CD14-positive monocyte (primary cell): ENCODE data around the gene SLC25A19. TPM values are rescaled to one million over a fixed set of nuclear protein-coding genes. Genes with fewer than 3 reads are reported as not detected.
"Not testable (repeated sequence)": the region's sequence is repeated elsewhere in the genome, so short reads cannot be mapped to it uniquely, and the experiment has no call there.

Experiments
- DNase-seq, 3 donors: peaks; one replicate each; pipeline ENCODE4 v3.0.0-alpha.2; 2011 to 2022
- H2AFZ ChIP-seq: 2 replicates; pipeline ENCODE4 v1.6.0; 2012; ENCODE audit warnings: mild to moderate bottlenecking, low read depth, low read length, inconsistent platforms; ENCODE audit not compliant: insufficient read depth, poor library complexity, severe bottlenecking
- H3K27ac ChIP-seq, 2 donors: 1 replicate in 1 of 2; 2 replicates in 1 of 2; pipeline ENCODE4 v1.5.1; 2012 to 2013; ENCODE audit warnings: low read length in 2 of 2, control low read depth in 1 of 2, inconsistent platforms in 1 of 2, low read depth in 1 of 2, mild to moderate bottlenecking in 1 of 2
- H3K27me3 ChIP-seq, 2 donors: one replicate each; pipeline versions ENCODE4 v1.6.0 to v1.6.1; 2011 to 2013; ENCODE audit warnings: low read length in 2 of 2; ENCODE audit not compliant: control insufficient read depth in 2 of 2, insufficient read depth in 2 of 2
- H3K36me3 ChIP-seq, 2 donors: replicated peaks in 1 of 2; 1 replicate in 1 of 2; 2 replicates in 1 of 2; pipeline versions ENCODE4 v1.5.1 to v1.6.1; 2012 to 2013; ENCODE audit warnings: low read length in 2 of 2, control low read depth in 1 of 2, inconsistent platforms in 1 of 2, mild to moderate bottlenecking in 1 of 2; ENCODE audit not compliant: insufficient read depth in 2 of 2, control insufficient read depth in 1 of 2
- H3K4me1 ChIP-seq, 2 donors: 1 replicate in 1 of 2; 2 replicates in 1 of 2; pipeline versions ENCODE4 v1.5.1 to v1.6.1; 2012 to 2013; ENCODE audit warnings: low read length in 2 of 2, control low read depth in 1 of 2, inconsistent platforms in 1 of 2, mild to moderate bottlenecking in 1 of 2, moderate library complexity in 1 of 2; ENCODE audit not compliant: insufficient read depth in 2 of 2, control insufficient read depth in 1 of 2
- H3K4me2 ChIP-seq: replicated peaks from 2 replicates; pipeline ENCODE3; 2012; ENCODE audit warnings: low read length, moderate library complexity, mild to moderate bottlenecking; ENCODE audit not compliant: poor library complexity, severe bottlenecking; ENCODE audit errors: extremely low read depth
- H3K4me3 ChIP-seq, 3 experiments: fragments of 200-600 bp in 1 of 3; sonication (generic) in 1 of 3; replicated peaks in 1 of 3; 1 replicate in 2 of 3; 2 replicates in 1 of 3; pipeline ENCODE4 v1.5.1; 2011 to 2013; ENCODE audit warnings: low read length in 3 of 3, mild to moderate bottlenecking in 3 of 3, control low read depth in 2 of 3, low read depth in 2 of 3, inconsistent platforms in 1 of 3, moderate library complexity in 1 of 3
- H3K79me2 ChIP-seq: 2 replicates; pipeline ENCODE4 v1.6.0; 2012; ENCODE audit warnings: mild to moderate bottlenecking, control low read depth, inconsistent platforms, low read length, moderate library complexity; ENCODE audit not compliant: insufficient read depth
- H3K9ac ChIP-seq: 2 replicates; pipeline ENCODE4 v1.6.0; 2017; ENCODE audit warnings: low read length, mild to moderate bottlenecking; ENCODE audit not compliant: insufficient read depth, poor library complexity, severe bottlenecking
- H3K9me3 ChIP-seq, 2 donors: replicated peaks in 1 of 2; 1 replicate in 1 of 2; 2 replicates in 1 of 2; pipeline versions ENCODE4 v1.5.1 to v1.6.1; 2012 to 2013; ENCODE audit warnings: low read length in 2 of 2, control low read depth in 1 of 2; ENCODE audit not compliant: control insufficient read depth in 1 of 2, insufficient read depth in 1 of 2
- H4K20me1 ChIP-seq: 2 replicates; pipeline ENCODE4 v1.6.0; 2012; ENCODE audit warnings: mild to moderate bottlenecking, low read length, control low read depth, moderate library complexity; ENCODE audit not compliant: insufficient read depth
- H3K27ac Mint-ChIP-seq, 7 donors: one replicate each; pipeline ENCODE4 v1.8.0; 2020; ENCODE audit warnings: mild to moderate bottlenecking in 7 of 7, mixed read lengths in 7 of 7, moderate library complexity in 6 of 7, inconsistent platforms in 2 of 7
- H3K27me3 Mint-ChIP-seq, 3 donors: one replicate each; pipeline ENCODE4 v1.8.0; 2021 to 2022; ENCODE audit warnings: low read depth in 3 of 3, mild to moderate bottlenecking in 3 of 3, mixed read lengths in 3 of 3, moderate library complexity in 3 of 3, inconsistent platforms in 1 of 3
- H3K36me3 Mint-ChIP-seq, 2 donors: one replicate each; pipeline ENCODE4 v1.8.0; 2020; ENCODE audit warnings: mixed read lengths in 2 of 2, inconsistent platforms in 1 of 2, mild to moderate bottlenecking in 1 of 2
- H3K4me1 Mint-ChIP-seq: one replicate; pipeline ENCODE4 v1.8.0; 2020; ENCODE audit warnings: mild to moderate bottlenecking, mixed read lengths
- H3K4me3 Mint-ChIP-seq, 2 donors: one replicate each; pipeline ENCODE4 v1.8.0; 2020; ENCODE audit warnings: mild to moderate bottlenecking in 2 of 2, mixed read lengths in 2 of 2, moderate library complexity in 1 of 2
- H3K9me3 Mint-ChIP-seq, 7 donors: one replicate each; pipeline ENCODE4 v1.8.0; 2020 to 2022; ENCODE audit warnings: mixed read lengths in 7 of 7, mild to moderate bottlenecking in 6 of 7, moderate library complexity in 6 of 7, inconsistent platforms in 2 of 7
- CTCF ChIP-seq: fragments of 200-600 bp; IDR thresholded peaks from one replicate; pipeline ENCODE4 v1.8.0; 2022; ENCODE audit warnings: antibody characterized with exemption, mild to moderate bottlenecking
- WGBS: methylation state at CpG from one replicate; pipeline ENCODE4 v1.1.5; 2013; ENCODE audit warnings: missing lambda C conversion rate; ENCODE audit not compliant: insufficient coverage; 5-methylcytosine and 5-hydroxymethylcytosine counted together
- intact Hi-C, 2 donors: fragments of 100-400 bp; cut with micrococcal nuclease; formaldehyde crosslinking; loops; one replicate each; pipeline versions ENCODE4 v1.15.0 to v1.15.1; 2023
- polyA plus RNA-seq, 3 donors: library from polyadenylated mRNA; depleted of rRNA in 1 of 3; unstranded in 2 of 3; stranded (reverse) in 1 of 3; fragments of 300-500 nt in 2 of 3; fragments of >200 nt in 1 of 3; fragmentation: Illumina TruSeq in 2 of 3; gene quantifications; 1 replicate in 2 of 3; 2 replicates in 1 of 3; pipeline ENCODE4 v1.2.3, GENCODE V29; 2012 to 2021

SLC25A19 gene
- polyA plus RNA-seq, 3 donors: 14.4 to 21.5 (median 18.8) TPM

- H3K9me3 Mint-ChIP-seq, H3K4me3 ChIP-seq, H3K27me3 Mint-ChIP-seq, intact Hi-C loops, H3K9me3 ChIP-seq, H3K36me3 ChIP-seq, H3K27ac ChIP-seq, H2AFZ ChIP-seq, H3K4me2 ChIP-seq, H3K9ac ChIP-seq, H3K27me3 ChIP-seq: not testable (repeated sequence)
- Mint-ChIP-seq H3K36me3 (peaks cover 16 to 24% of the 10 kb centered on the region in 2 donors), H3K27ac (peak overlapping the region; percentile 73 to 92 (median 85)), H3K4me3 (peak overlapping the region; percentile 45 to 82), H3K4me1 (peaks cover 92% of the 10 kb centered on the region)
- DNase-seq: peak in 2 of 3 donors; percentile 32 to 39
- peaks cover 27% of the 10 kb centered on the region for H4K20me1 ChIP-seq
- 37% methylated on average over 3 of the region's 11 CpGs for WGBS
- H3K79me2 ChIP-seq: peaks cover 70% of the 10 kb centered on the region
- H3K4me1 ChIP-seq: peaks cover 37 to 42% of the 10 kb centered on the region in 2 donors
These were observed 33.1 kb downstream of the SLC25A19 start for GRCh38 chr17:75255954-75256698.

- H2AFZ ChIP-seq: no peak overlapping the region
- intact Hi-C loops: no loop called here
- no peaks in the 10 kb centered on the region for H3K9me3 ChIP-seq
- Mint-ChIP-seq H3K4me3 (no peak overlapping the region), H3K4me1 (peaks cover 75% of the 10 kb centered on the region), H3K27ac (peak overlapping the region; percentile 60 to 87 (median 82)), H3K27me3 (no peaks in the 10 kb centered on the region), H3K9me3 (no peaks in the 10 kb centered on the region), H3K36me3 (peaks cover 13 to 19% of the 10 kb centered on the region in 2 donors)
- TF ChIP-seq CTCF: no peak
- DNase-seq: no peak
- H3K27me3 ChIP-seq: no peaks in the 10 kb centered on the region
- H3K79me2 ChIP-seq: peaks cover 70% of the 10 kb centered on the region
- H3K4me3 ChIP-seq: peak overlapping the region in 1 of 3 experiments; percentile 34
- H3K27ac ChIP-seq: peak overlapping the region; percentile 53 to 77
- H3K9ac ChIP-seq: no peak overlapping the region
- peaks cover 38 to 40% of the 10 kb centered on the region in 2 donors for H3K4me1 ChIP-seq
- peaks cover 46% of the 10 kb centered on the region for H4K20me1 ChIP-seq
- WGBS: 100% methylated on average over 2 of the region's 8 CpGs
- H3K4me2 ChIP-seq: peak overlapping the region; percentile 30
- H3K36me3 ChIP-seq: peaks cover 2 to 9% of the 10 kb centered on the region in 2 donors
These were observed 37.0 kb downstream of the SLC25A19 start for GRCh38 chr17:75252039-75252816.
